ENCODE measurements around the gene SLC1A3.

The SLC1A3 gene

DNA sequence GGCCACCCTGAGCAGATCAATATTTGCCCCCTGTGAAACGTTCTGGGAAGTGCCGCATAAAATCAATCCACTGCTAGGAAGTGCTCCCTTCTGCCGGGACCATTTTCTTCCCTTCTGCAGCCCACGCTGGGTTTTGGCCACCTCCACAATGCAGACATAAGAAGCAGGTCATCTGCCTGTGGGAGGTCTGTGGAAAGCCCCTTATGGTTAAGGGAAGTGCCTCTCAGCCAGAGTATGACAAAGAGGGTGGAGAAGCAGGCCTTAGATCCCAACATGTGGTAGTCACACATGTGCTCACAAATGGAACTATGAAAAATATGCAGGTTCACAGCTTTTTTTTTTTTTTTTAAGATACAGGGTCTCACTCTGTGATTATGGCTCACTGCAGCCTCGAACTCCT is 82.8 kb downstream of the SLC1A3 start:
- DNase-seq = no peak

DNA sequence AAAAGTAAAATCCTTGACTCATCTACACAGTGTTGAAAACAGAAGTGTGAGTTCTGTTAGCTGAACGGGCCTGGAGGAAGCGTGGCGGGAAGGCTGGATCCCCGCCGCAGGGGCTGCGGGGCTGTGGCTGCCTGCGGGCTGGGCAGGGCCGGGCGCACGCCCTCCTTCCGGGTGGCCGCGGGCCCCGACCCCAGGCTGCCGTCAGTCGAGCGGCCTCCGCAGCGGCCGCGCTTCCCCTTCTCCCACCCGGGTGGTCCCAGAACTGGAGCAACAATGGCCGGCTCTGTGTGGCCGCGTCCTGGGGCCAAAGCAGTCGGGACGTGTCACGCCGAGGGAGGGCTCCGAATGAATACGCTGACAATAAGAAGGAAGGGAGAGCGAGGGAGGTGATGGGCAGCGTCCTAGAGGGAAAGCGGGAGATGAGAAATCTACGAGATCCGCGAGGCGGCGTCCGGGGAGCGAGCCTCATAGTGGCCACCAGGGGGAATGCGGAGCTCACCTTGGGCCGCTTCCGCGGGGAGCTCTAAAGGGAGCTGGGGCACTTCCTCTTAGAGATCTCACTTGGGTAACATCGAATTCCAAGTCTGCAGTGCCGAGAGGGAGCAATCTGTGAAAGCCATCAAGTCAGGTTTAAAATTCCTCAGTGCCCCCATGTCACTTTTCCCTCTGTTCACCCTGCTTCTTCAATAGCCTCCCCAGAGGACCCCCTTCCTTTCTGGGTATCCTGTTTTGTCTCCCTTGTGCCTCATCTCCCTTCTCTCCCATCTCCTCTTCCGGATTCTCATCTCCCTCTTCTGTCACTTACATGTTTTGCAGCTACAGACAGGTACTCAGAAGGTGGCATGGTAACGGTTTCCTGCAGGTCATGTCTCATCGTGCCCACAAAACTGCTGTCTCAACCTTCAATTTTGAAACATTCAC is 83.9 kb downstream of the SLC1A3 start:
- DNase-seq = peak; percentile 59

DNA sequence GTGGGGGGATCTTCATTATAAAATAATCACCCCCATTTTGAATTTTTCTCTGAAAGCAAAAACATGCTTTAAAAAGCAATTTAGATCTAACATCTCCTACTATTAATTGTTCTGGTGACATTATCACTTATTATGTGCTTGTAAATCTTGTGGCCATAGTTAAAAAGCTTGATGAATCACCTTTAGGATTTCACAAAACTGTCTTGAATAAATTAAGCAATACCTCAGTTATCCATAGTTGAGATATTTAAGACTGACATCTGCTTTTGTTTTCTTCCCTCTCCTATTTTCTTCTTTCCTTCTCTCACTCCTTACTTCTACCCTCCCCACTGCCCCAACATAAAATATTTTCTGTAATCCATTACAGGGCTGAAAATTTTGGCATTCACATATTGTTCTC is 84.8 kb downstream of the SLC1A3 start:
- no peak for DNase-seq

DNA sequence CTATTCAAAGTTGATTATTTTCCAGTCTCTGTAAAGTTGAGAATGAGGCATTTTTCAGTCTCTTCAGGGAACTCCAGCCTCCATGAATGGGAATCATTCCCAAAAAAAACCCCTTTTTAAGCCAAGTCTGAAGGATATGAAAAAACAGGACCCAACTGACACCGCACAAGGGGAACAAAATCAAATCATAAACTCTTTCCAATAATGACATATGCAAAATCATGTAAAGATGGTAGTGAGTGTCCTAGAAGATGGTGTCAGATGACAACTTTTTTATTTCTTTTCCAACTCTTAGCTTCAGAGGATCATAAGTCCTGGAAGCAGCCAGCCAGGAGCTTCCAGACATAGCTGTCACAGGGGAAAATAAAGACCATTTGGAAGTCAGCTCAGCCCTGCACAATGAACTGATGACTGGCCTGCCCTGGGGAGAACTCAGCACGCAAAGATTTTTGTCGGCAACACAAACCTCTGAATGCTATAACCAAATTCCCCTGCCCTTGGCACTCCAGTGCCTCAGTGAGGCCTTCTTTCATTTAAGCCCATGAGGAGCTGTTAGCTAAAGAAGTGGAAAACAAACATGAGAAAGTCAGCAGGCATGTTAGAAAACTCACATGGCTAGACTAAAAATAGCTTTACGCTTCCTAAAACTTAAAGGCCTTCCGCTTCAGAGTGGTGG is 85.4 kb downstream of the SLC1A3 start:
- DNase-seq = no peak

DNA sequence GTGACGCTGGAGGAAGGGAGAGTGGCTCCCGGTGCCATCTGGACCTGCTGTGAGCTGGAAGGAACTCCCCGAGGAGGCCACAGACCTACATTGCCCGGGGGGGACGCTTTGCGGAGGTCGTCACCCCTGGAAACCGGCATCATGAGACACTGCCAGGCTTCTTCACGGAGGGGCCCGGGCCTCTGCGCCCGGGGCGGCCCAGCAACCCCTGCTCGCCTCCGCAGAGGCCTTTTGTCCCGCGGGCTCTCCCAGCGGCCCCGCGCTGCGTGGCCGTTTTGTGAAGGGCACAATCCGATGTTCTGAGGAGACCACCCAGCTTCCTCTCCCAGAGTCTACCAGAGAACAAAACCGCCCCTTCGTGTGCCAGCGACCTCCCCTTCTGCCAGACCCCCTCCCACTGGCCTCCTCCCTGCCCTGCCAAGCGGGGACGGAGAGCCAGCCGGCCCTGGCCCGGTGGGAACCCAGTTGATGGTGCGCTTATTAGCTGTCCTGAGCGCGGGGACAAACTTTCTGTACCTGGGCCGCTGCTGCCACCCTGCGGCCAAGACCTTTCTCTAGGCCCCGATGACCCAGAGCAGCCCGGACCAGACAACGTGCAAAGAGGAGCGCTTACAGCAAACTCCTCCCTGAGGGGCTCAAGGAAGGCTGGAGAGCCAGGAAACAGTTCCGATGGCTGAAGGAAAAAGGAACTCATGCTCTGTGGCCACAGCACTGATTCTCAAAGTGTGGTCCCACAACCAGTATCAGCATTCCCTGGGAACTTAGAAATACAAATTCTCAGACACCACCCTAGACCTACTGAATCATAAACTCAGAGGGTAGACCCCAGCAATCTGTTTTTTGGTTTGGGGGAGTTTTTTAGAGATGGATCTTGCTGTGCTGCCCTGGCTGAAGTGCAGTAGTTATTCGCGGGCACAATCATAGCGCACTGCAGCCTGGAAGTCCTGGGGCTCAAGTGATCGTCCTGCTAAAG is 86.7 kb downstream of the SLC1A3 start:
- DNase-seq = peak; percentile 2

DNA sequence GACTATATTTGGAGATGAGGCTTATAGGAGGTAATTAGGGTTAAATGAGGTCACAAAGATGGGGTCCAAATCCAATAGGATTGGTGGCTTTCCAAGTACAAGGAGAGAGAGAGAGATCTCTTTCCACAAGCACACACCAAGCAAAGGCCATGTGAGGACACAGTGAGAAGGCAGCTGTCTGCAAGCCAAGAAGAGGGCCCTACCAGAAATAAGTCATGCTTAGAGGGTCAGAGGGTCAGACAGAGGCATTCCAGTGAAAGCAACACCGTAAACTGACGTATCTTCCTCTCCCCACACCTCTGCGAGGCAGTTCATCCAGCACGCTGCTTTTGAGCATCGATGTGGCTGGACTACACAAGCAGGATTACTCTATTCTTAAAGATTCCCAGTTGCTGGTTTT is 87.9 kb downstream of the SLC1A3 start:
- no peak for DNase-seq

DNA sequence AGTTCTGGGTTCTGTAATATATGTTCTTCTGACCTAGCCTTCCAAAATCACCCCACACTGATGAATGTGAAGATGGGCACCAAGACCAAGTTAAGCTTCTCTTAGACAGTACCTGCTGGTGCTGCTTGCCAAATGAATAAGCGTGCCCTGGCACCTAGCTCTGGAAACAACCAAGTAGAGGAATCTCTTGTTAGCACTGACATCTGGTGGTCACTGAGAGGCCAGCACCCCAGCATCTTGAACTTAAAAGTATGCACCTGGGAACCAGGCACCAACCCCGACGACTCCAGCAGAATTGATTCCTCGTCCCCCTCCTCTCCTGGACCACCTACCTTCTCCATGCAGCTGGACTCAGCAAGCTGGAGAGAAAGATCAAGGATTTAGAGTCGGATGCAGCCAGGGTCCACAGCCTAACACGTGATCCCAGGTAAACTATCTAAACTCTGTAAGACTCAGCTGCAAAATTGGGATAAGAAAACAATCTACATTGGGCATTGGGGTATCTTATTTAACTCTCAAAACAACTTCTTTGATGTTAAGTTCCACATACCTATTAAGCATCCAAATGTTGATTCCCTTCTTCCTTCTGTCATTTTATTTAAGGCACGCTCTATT is 89.8 kb downstream of the SLC1A3 start:
- peak; percentile 27 for DNase-seq

DNA sequence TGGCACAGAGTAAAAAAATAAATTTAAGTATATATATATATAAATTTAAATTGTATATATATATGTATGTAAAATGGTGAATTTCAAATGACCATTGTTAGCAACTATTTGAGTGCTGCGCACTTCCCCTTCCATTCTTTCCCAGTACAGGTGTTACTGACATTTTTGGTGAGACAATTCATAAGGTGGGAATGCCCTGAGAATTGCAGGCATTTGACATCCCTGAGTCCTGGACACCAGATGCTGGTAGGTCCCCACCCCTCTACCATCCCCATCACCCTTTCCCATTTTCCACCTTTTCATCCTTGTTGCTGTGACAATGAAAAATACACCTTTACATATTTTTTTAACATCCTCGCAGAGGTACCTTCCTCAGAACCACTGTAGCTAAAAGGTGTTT is 91.6 kb downstream of the SLC1A3 start:
- DNase-seq = no peak

DNA sequence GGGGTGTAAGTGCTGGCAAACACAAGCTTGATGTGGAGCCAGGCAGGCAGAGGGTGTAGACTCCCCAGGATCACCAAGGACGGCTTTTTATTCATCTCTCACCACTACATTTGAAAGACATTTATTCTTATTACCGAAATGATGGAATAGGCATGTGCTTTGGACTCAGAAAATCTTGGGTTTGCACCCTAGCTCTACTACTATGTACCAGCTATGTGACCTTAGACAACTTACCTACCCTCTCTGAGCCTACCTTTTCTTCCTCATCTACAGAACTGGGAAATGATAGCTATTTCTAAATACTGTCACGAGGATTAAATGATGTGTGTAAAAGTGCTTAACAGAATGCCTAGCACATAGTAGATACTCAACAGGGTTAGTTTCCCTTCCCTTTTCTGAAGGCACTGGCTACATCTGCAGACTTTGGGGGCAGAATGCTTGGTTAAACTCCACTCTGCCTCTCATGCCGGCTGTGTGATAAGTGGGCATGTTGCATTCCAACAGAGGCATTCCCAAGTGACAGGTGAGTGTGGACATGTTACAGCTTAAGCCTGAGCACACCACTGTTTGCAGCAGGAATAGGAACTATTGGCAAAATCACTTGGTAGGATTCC is 94.8 kb downstream of the SLC1A3 start:
- no peak for DNase-seq

DNA sequence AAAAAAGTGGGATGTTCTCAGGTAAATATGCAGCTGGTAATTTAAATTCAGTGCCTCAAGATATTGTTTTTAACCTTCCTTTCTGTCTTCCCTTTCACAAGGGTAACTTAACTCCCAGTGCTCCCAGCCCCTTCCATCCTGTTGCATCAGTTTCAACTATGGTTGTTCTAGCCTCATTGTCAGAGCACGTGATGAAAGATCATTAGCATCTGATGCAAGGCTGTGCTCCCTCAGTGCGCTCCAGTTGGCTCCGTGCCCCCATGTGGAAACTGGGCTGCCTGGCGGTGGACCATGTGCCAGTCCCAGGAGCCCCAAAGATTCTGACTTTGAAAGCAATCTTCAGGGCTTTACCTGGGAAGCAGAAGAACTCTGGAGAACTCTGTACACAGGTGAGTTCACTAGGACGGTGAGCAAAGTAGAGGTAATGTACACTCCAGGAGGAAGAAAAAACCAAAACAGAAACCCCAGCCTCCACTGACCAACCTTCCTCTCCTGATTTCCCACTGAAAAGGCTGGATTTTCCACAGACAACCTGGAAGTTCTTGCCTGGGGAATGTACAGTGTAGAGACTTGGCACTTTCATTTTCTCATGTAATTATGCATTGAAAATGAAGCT is 96.9 kb downstream of the SLC1A3 start:
- no peak for DNase-seq

DNA sequence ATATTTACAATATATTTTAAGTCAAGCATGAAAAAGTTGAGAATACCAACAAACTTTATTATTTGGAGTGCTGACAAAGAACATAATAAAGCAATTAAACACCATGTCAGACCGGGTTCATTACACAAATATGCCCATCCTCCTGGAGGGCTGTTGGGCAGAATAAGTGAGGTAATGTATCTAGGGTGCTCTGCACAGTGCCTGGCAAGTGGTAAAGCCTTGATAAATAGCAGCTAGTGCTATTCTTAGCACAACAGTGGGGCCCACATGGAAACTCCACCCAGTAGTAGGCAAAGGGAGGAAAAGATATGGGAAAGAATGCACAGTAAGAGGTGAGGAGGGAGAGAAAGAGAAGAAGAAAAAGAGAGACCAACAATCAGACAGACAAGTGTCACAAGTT is 97.7 kb downstream of the SLC1A3 start:
- no peak for DNase-seq

DNA sequence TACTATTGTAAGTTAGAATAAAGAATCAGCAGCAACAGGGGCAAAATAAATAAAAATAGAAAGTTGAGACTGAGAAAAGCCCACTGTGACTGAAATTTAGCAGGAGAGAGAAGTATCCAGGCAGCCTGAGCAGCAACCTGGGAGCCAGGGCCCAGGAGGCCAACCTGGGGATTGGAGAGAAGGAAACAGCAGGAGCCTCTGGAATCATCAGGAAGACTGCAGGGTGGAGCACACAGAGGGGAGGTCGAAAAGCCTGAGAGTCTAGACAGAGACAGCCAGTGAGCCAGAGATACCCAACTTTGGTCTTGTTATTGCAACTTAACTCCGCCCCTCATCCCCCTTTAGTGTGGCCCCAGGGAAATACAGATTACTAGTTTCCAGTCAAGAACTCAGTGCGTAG is 98.6 kb downstream of the SLC1A3 start:
- no peak for DNase-seq

DNA sequence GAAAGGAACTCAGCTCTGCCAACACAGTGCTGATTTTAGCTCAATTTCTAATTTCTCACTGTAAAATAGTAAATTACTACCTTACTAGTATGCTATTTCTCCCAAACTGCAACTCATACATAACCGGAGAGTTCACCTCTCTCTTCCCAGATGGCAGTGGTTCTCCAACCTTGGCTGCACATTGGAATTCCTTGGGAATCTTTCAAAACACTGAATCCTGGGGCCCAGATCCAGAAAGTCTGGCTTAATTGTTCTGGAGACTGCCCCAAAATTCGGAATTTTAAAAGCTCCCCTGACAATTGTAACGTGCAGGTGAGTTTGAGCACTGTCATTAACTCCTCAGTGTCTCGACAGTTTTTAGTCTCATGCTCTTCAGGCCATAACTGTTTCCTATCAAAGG is 100.3 kb downstream of the SLC1A3 start:
- DNase-seq = no peak

DNA sequence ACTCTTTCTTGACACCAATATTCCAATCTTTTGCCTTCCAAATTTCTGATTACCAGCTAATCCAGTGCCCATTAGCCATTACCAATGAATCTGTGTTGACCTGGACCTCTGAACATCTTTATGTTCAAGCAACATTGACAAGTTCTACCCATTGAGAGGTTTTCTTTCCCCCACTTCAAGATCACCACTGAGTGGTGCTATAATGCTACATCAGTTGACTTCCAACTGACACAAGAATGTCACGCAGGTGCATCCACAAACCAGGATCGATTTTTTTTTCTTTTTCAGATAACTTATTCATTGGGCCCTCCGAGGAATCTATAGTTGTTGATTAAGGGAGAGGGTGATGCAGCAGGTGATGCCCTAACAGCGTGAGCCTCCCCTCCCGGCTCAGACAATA is 102.6 kb downstream of the SLC1A3 start:
- no peak for DNase-seq

DNA sequence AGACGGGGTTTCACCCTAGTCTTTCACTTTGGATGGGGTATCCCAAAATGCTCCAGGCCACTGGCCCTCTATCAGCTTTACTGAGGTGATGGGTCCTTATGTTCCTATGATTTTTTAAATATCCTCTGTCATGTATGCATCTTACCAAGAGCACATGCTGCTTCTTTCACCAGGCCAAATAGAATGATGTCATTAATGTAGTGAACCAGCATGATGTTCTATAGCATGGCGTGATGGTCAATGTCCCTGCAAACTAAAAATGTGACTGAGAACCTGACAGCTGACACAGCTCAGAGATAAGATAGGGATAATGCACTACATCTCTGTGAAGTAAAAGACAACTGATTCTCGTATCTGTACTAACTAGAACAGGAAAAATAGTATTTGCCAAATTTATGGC is 103.6 kb downstream of the SLC1A3 start:
- DNase-seq = no peak

DNA sequence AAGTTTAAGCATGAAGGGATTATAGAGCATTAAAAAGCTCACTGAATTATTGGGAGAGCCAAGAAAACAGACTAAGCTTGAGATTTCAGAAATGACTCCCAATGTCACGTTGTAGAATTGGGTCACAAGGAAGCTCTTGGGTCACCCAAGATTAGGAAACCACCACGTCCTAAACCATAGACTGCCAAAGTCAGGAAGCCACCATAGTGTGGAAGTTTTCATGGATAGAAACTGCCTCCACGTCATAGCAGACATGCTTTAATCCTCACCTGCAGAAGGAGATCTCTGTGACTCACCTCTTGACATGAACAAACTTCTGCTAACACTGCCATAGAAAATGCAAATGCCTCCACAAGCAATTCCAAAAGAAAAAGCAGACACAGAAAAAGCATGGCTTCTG is 106.3 kb downstream of the SLC1A3 start:
- DNase-seq = no peak

DNA sequence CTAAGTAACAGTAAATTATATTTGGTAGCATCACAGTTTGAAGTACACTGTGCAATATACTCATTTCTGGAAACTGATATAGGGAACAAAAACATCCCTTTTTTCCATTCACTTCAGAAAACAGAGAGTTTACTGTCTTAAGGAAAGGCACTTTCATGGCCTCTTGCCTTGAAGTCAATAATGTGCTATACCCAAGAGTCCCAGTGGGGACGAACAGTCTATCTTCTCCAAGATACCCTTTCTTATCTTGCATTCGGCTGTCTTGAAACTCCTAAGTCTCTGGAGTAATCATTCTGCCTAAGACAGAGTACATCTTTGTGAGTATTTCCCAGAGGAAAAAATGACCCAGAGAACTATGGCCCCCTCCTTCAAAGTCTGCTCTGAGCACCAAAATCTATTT is 107.1 kb downstream of the SLC1A3 start:
- no peak for DNase-seq

DNA sequence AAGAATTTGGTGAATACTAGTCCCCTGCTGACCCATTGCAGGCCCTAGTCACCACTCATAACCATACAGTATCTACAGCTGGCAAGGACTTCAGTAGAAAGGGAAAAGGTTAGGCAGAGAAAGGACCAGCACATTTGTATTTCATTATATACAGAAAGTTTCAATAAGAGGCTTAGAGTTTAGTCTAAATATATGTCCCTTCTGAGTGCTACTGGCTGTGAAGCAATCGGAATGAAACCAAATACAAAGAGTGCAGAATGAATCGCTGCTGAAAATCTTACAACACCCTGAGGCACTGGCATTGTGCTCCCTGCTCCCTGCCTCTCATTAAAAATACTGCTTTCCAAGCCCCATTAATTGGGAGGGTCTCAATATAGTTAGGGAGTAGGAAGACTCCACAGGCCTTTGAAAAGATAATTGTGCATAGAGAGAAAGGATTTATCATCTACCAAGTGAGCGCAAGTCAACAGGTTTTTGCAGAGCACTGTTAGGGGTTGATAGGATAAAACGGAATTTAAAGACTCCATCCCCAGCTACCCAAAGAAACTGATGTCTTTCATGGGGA is 110.8 kb downstream of the SLC1A3 start:
- DNase-seq = no peak

DNA sequence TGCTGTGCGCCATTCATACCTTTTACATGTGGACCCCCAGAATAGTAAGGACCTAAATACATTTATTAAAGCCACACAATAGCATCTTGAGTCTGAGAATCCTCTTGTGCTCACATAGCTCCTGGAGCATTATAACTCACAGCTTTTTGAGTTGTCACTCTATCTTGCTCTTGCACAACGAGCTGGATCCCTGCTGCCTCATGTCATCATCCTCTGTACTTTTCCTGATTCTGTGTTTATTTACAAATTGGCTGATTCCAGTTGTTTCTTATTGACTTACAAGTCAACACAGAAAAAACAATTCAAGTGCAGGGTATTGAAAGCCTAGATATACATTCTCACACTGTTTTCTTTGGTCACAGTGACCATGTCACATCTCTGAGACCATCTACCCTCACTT is 112.9 kb downstream of the SLC1A3 start:
- no peak for DNase-seq

DNA sequence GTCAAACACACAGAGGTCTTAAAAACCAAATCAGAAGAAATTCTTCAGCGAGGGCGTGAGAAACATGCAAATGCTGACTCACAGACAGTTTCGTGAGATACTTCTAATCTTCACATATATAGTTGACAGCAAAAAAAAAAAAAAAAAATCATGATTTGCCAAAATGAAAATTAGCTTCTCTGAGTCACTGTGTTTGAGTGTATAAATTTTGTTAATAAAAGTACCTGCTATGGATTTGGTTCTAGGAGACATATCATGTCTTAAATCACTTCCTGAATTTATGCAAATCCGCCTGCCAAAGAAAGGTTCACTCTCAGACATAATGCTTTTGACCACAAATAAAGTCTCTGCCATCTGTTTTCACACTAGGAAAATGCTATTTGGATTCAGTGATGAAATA is 114.3 kb downstream of the SLC1A3 start:
- DNase-seq = no peak

DNA sequence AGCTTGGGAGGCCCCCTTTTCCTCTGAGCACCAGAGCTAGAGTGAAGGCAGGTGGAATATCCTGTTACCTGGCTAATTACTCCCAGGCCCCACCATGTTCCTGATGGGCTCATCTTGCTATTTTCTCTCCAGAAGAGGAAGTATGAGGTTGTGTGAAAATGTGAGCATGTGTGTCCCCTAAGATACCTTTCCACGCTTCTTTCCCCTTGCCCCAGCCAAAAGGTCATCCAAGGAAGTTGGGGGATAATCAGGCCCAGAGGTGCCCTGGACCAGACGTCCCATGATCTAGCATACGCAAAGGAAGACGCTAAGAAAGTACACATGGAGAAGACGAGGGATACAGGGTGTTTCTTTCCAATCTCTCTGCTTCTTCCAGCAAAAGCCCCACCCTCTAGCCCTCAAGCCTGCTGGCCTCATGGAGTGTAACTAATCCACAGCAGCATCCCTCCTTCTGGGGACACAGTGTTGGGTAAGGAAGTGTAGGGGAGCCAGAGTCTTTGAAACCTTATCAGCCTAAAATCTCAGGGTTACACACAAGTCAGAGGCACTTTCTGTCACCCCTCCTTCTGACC is 115.3 kb downstream of the SLC1A3 start:
- DNase-seq = no peak

Measured in activated CD4-positive, alpha-beta T cell treated with anti-CD3 and anti-CD28 coated beads, Interleukin-2, amount 50 U/mL, for 1 hour (primary cell).